BLaER1 treated with 17β-estradiol and CSF1 and Interleukin-3, amounts not matched to agents 10 nM and 100 nM (cell line): ENCODE measurements around the gene SH3D19.

ENCODE experiments used
- H3K27ac ChIP-seq, 11 experiments: shearing (Covaris generic); formaldehyde crosslinking; 2 replicates each; pipeline ENCODE4 v1.8.1; 2022
- H3K27me3 ChIP-seq, 11 experiments: shearing (Covaris generic); formaldehyde crosslinking; 2 replicates each; pipeline ENCODE4 v1.8.1; 2022
- H3K36me3 ChIP-seq, 11 experiments: shearing (Covaris generic); formaldehyde crosslinking; 2 replicates each; pipeline ENCODE4 v1.8.1; 2022
- H3K4me1 ChIP-seq, 10 experiments: shearing (Covaris generic); formaldehyde crosslinking; 2 replicates each; pipeline ENCODE4 v1.8.1; 2022
- H3K4me2 ChIP-seq, 11 experiments: shearing (Covaris generic); formaldehyde crosslinking; 2 replicates each; pipeline ENCODE4 v1.8.1; 2022
- H3K4me3 ChIP-seq, 10 experiments: shearing (Covaris generic); formaldehyde crosslinking; 2 replicates each; pipeline ENCODE4 v1.8.1; 2022
- H3K9ac ChIP-seq, 11 experiments: shearing (Covaris generic); formaldehyde crosslinking; 2 replicates each; pipeline ENCODE4 v1.8.1; 2022
- H3K9me3 ChIP-seq, 11 experiments: shearing (Covaris generic); formaldehyde crosslinking; replicated peaks in 1 of 11; 2 replicates each; pipeline ENCODE4 v1.8.1; 2022
- H4K20me1 ChIP-seq, 11 experiments: shearing (Covaris generic); formaldehyde crosslinking; 2 replicates each; pipeline ENCODE4 v1.8.1; 2022
- Cebpa-rat ChIP-seq, 11 experiments: shearing (Covaris generic); IDR thresholded peaks; 2 replicates each; pipeline ENCODE4 v1.8.1; 2022

Gene SH3D19

DNA sequence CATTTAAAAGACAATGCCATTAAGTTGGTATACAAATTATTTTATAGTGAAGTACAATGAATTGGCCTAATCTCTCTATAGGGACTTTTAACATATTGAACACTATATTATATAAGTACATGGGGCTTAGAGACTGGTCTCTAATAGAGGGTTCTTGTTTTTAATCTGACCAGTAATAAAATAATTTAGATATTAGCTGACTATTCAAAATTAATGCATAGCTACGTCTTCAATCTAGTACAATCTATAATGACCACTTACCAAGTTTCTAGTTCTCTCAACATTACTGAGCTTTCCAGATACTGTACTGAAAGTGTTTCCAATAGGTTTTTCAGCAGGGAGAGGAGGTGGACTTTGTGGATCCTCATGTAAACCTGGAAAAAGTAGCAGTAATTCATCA, 166.4 kb downstream of the SH3D19 start:
- H3K36me3 ChIP-seq: no peaks in the 10 kb centered on the region
- H3K9me3 ChIP-seq: 0 out of 22 replicates have a peak, but pooled peaks cover 0 to 4% (median 0%) of the 10 kb centered on the region in 11 experiments
- H3K9ac ChIP-seq: no peak overlapping the region
- peaks cover 0 to 5% (median 0%) of the 10 kb centered on the region in 10 experiments; a peak in 3 of 20 replicates for H3K4me1 ChIP-seq
- H3K4me2 ChIP-seq: no peak overlapping the region
- TF ChIP-seq Cebpa-rat (IDR thresholded peaks at IDR 0.05): no peak
- H3K27ac ChIP-seq: no peak overlapping the region
- H3K27me3 ChIP-seq: no peaks in the 10 kb centered on the region
- H3K4me3 ChIP-seq: no peak overlapping the region
- no peaks in the 10 kb centered on the region for H4K20me1 ChIP-seq

DNA sequence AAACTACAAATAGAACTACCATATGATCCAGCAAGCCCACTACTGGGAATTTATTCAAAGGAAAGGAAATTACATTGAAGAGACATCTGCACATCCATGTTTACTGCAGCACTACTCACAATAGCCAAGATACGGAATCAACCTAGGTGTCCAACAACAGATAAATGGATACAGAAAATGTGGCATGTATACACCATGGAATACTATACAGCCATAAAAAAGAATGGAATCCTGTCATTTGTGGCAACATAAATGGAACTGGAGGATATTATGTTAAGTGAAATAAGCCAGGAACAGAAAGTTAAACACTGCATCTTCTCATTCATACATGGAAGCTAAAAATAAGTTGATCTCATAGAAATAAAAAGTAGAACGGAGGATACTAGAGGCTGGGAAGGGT, 167.9 kb downstream of the SH3D19 start:
- Histone ChIP-seq H3K4me1 (peaks cover 0 to 13% (median 0%) of the 10 kb centered on the region in 10 experiments; a peak in 3 of 20 replicates), H4K20me1 (no peaks in the 10 kb centered on the region), H3K9me3 (0 out of 22 replicates have a peak, but pooled peaks cover 0 to 4% (median 0%) of the 10 kb centered on the region in 11 experiments), H3K9ac (no peak overlapping the region), H3K27me3 (no peaks in the 10 kb centered on the region), H3K4me2 (no peak overlapping the region), H3K4me3 (no peak overlapping the region), H3K36me3 (no peaks in the 10 kb centered on the region), H3K27ac (no peak overlapping the region)
- no peak for TF ChIP-seq Cebpa-rat (IDR thresholded peaks at IDR 0.05)

DNA sequence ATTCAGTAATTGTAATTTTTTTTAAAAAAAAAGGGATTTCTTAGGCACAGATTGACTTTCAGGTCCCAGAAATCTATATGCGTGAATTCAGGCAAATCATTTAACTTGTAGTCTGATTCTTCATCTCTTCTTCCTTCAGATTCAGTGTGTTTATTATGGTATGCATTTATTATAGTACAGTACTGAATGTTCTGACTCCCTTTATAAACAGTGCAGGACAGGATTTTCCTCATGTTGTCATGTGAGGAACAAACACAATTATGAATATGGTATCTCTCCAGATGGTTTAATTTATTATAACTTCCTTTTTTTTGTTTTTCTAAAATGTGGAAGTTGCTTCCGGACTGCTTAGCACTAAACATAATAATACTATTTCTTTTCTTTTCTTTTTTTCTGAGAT, 171.8 kb downstream of the SH3D19 start:
- H3K4me3 ChIP-seq: no peak overlapping the region
- H3K4me1 ChIP-seq: peaks cover 0 to 13% (median 0%) of the 10 kb centered on the region in 10 experiments; a peak in 3 of 20 replicates
- no peak overlapping the region for H3K9ac ChIP-seq
- H3K27me3 ChIP-seq: no peaks in the 10 kb centered on the region
- H3K9me3 ChIP-seq: 0 out of 22 replicates have a peak, but pooled peaks cover 0 to 4% (median 0%) of the 10 kb centered on the region in 11 experiments
- peak overlapping the region in 2 of 11 experiments; percentile 44 to 53; a peak in 3 of 22 replicates for H3K4me2 ChIP-seq
- no peaks in the 10 kb centered on the region for H3K36me3 ChIP-seq
- H4K20me1 ChIP-seq: no peaks in the 10 kb centered on the region
- H3K27ac ChIP-seq: peak overlapping the region in 1 of 11 experiments; percentile 14; a peak in 1 of 22 replicates
- TF ChIP-seq Cebpa-rat (IDR thresholded peaks at IDR 0.05): no peak

DNA sequence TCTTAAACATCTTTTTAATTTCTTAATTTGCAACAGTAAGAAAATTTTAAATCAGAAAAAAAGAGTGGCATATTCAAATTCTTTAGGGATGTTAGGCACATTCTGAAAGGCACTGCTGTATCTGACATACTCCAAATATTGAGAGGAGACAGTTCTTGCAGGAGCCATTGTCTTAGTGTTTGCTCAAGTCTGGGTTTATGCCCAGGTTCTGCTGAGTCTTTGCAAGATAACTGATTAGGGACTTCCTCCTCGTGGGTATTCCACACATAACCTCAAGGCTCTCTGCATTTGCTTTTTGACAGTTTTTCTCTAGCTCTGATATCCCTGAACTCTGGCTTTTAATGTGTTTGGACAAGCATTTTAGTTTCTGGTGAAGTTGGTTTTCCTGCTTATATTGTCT, 173.4 kb downstream of the SH3D19 start:
- no peak overlapping the region for H3K27ac ChIP-seq
- H3K4me3 ChIP-seq: no peak overlapping the region
- H4K20me1 ChIP-seq: no peaks in the 10 kb centered on the region

DNA sequence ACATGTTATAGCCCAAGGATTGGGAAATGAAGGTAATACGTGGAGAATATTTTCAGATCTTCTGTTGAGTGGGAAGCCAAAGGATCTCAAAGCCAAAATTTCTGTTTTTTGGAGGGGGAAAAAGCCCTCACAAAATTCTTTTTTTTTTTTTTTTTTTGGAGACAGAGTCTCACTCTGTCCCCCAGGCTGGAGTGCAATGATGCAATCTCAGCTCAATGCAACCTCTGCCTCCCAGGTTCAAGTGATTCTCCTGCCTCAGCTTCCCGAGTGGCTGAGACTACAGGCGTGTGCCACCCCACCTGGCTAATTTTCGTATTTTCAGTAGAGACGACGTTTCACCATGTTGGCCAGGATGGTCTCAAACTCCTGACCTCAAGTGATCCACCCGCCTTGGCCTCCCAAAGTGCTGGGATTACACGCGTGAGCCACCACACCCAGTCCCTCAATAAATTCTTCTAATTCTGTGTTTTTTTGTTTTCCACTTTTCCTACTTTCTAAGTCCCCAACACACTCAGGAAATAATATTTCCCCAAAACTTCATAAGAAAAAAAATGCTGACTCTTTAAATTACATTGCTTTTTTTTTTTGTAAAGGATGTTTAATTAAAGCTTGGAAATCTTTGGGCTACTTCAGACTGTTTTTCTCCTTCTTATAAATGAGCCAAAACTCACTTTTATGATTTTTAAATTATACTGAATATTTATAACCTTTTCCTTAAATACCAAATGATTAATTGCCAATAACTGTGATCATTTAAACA, 174.4 kb downstream of the SH3D19 start:
- Histone ChIP-seq H3K4me1 (peaks cover 0 to 13% (median 0%) of the 10 kb centered on the region in 10 experiments; a peak in 3 of 20 replicates), H3K36me3 (no peaks in the 10 kb centered on the region), H3K4me3 (no peak overlapping the region), H4K20me1 (no peaks in the 10 kb centered on the region), H3K9ac (no peak overlapping the region), H3K9me3 (no peaks in the 10 kb centered on the region), H3K4me2 (no peak overlapping the region), H3K27me3 (no peaks in the 10 kb centered on the region), H3K27ac (no peak overlapping the region)
- TF ChIP-seq Cebpa-rat (IDR thresholded peaks at IDR 0.05): no peak

More for the DNA sequence above, 173.4 kb downstream of the SH3D19 start:
- no peak for TF ChIP-seq Cebpa-rat (IDR thresholded peaks at IDR 0.05)
- Histone ChIP-seq H3K4me2 (no peak overlapping the region), H3K4me1 (peaks cover 0 to 13% (median 0%) of the 10 kb centered on the region in 10 experiments; a peak in 3 of 20 replicates), H3K27me3 (no peaks in the 10 kb centered on the region), H3K36me3 (no peaks in the 10 kb centered on the region), H3K9me3 (no peaks in the 10 kb centered on the region), H3K9ac (no peak overlapping the region)

DNA sequence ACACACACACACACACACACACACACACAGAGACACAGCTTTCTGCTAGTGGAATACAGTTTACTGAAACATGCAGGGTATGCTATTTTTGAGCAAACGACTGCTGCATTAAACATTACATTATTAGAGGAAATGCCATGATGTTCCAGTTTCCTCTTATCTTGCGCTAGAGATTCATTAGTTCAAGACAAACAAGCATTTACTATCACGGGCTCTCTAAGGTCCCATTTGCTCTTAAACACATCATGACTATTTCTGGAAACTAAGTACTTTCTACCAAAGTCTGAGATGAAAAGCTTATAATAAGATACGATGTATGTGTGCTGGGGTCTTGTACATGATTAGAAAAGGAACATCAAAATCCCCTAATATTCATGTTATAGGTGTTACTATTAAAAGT, 177.1 kb downstream of the SH3D19 start:
- Histone ChIP-seq H3K27me3 (no peaks in the 10 kb centered on the region), H3K4me2 (no peak overlapping the region), H3K9ac (no peak overlapping the region), H3K9me3 (no peaks in the 10 kb centered on the region), H3K27ac (no peak overlapping the region), H3K36me3 (no peaks in the 10 kb centered on the region), H3K4me1 (peaks cover 0 to 7% (median 0%) of the 10 kb centered on the region in 10 experiments; a peak in 6 of 20 replicates), H3K4me3 (no peak overlapping the region), H4K20me1 (no peaks in the 10 kb centered on the region)
- TF ChIP-seq Cebpa-rat (IDR thresholded peaks at IDR 0.05): no peak

DNA sequence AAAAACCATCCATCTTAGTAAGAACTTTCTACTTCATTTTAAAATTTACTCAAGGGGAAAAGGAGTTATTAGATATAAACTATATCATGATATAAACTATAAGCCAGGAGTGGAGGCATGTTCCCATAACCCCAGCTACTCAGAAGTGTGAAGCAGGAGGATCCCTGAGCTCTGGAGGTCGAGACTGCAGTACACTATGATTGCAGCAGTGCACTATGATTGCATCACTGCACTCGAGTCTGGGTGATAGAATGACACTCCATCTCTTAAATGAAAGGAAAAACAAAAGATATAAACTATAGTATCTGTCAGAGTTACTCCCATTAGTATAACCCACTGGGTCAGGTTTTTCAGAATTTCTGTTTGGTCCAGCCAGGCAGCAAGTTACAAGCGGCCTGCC, 178.4 kb downstream of the SH3D19 start:
- H3K9me3 ChIP-seq: no peaks in the 10 kb centered on the region
- no peak overlapping the region for H3K27ac ChIP-seq
- H3K9ac ChIP-seq: no peak overlapping the region
- H3K4me2 ChIP-seq: no peak overlapping the region
- H3K4me3 ChIP-seq: no peak overlapping the region
- H3K27me3 ChIP-seq: no peaks in the 10 kb centered on the region
- H3K4me1 ChIP-seq: peaks cover 0 to 17% (median 0%) of the 10 kb centered on the region in 10 experiments; a peak in 6 of 20 replicates
- 0 out of 22 replicates have a peak, but pooled peaks of 1 of the 11 experiments have one; percentile 33 for TF ChIP-seq Cebpa-rat (IDR thresholded peaks at IDR 0.05)
- no peaks in the 10 kb centered on the region for H4K20me1 ChIP-seq
- H3K36me3 ChIP-seq: no peaks in the 10 kb centered on the region

DNA sequence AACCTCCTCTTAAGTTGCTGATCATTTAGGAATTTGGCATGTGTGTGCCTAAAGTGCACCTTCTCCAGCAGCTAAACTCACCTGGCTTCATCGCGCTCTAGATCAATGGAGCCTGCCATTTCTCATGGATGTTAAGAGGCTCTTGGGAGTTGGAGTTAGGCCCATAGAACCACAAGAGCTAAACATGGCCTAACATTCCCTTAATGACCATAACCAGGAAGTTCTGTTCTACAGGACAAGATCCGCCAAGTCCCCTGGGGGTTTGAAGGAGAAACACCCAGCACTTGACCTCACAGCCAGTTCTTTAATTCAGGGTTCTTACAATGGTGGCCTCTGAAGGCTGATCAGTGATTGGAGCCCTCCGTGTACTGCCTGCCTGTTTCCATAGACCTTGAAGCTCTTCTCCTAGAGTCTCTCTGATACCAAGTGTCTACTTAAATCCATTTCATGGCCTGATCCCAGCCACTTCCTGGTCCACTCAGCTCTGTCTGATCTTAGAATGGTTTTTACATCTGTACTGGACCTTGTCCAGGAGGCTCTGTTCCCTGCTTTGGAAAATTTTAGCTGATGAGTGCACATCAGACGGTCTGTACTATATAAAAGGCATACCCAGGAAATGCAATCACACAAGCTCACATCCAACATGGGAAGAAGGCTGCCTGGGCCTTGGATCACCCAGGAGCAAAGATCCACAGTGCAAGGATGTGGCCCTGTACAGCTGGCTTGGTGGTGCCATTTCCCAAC, 180.9 kb downstream of the SH3D19 start:
- no peak overlapping the region for H3K4me3 ChIP-seq
- no peak overlapping the region for H3K9ac ChIP-seq
- H3K27me3 ChIP-seq: no peaks in the 10 kb centered on the region
- H3K9me3 ChIP-seq: no peaks in the 10 kb centered on the region
- H3K36me3 ChIP-seq: no peaks in the 10 kb centered on the region
- H3K4me1 ChIP-seq: peaks cover 0 to 17% (median 0%) of the 10 kb centered on the region in 10 experiments; a peak in 6 of 20 replicates
- no peak overlapping the region for H3K4me2 ChIP-seq
- no peak overlapping the region for H3K27ac ChIP-seq
- TF ChIP-seq Cebpa-rat (IDR thresholded peaks at IDR 0.05): no peak
- no peaks in the 10 kb centered on the region for H4K20me1 ChIP-seq

DNA sequence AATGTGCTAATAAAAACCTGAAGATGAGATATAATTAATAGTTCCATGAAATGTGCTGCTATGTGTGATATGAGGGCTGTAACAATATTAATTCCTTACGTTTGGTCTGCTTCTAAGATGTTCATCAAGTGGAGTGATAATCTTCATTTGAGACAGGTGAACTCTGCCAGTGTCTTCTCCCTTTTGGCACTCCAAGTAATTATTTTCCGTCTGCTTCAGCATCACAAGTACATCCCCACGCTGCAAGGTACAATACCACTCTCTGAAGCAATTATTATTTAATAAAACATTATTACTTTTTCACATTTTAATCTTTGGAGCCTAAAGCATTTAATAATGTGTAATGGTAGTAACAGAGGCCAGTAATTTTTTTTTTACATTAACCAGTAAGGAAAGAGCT, 181.6 kb downstream of the SH3D19 start:
- Histone ChIP-seq H4K20me1 (no peaks in the 10 kb centered on the region), H3K9ac (no peak overlapping the region), H3K27me3 (no peaks in the 10 kb centered on the region), H3K36me3 (no peaks in the 10 kb centered on the region), H3K4me3 (no peak overlapping the region), H3K4me1 (peaks cover 0 to 17% (median 0%) of the 10 kb centered on the region in 10 experiments; a peak in 6 of 20 replicates), H3K9me3 (no peaks in the 10 kb centered on the region), H3K27ac (no peak overlapping the region), H3K4me2 (no peak overlapping the region)
- no peak for TF ChIP-seq Cebpa-rat (IDR thresholded peaks at IDR 0.05)
